ENCODE measurements around the gene ZFAND2A.

- TF ChIP-seq POLR2A (IDR thresholded peaks at IDR 0.05), result no peak
- no peak for TF ChIP-seq CTCF (IDR thresholded peaks at IDR 0.05)
- TF ChIP-seq POLR2AphosphoS5 (IDR thresholded peaks at IDR 0.05), result no peak
Measured at GRCh38 chr7:1175597-1175966, 15.6 kb upstream of the ZFAND2A start.

Measured in sigmoid colon (tissue), 4 donors.